Nephron (organoid): ENCODE measurements around the gene SPATC1L.

ENCODE experiments used
- H3K27ac Mint-ChIP-seq, 3 experiments: 2 replicates each; pipeline ENCODE4 v1.8.0; 2020; ENCODE audit warnings: mixed read lengths in 3 of 3, mild to moderate bottlenecking in 2 of 3, moderate library complexity in 1 of 3
- H3K27me3 Mint-ChIP-seq: 2 replicates; pipeline ENCODE4 v1.8.0; 2021; ENCODE audit warnings: low read depth, mild to moderate bottlenecking, moderate library complexity, mixed read lengths
- H3K36me3 Mint-ChIP-seq: 2 replicates; pipeline ENCODE4 v1.8.0; 2020; ENCODE audit warnings: low read depth, mixed read lengths
- H3K4me1 Mint-ChIP-seq: 2 replicates; pipeline ENCODE4 v1.8.0; 2020; ENCODE audit warnings: mixed read lengths
- H3K4me3 Mint-ChIP-seq, 3 experiments: 2 replicates each; pipeline ENCODE4 v1.8.0; 2020; ENCODE audit warnings: mild to moderate bottlenecking in 3 of 3, mixed read lengths in 3 of 3, moderate library complexity in 2 of 3
- H3K9me3 Mint-ChIP-seq: 2 replicates; pipeline ENCODE4 v1.8.0; 2020; ENCODE audit warnings: mixed read lengths
- CTCF ChIP-seq, 3 experiments: fragments of 200-600 bp; sonication (generic); IDR thresholded peaks; one replicate each; pipeline ENCODE4 v1.5.0; 2021; ENCODE audit warnings: antibody characterized with exemption in 3 of 3; ENCODE audit not compliant: unreplicated experiment in 3 of 3

The SPATC1L gene

DNA sequence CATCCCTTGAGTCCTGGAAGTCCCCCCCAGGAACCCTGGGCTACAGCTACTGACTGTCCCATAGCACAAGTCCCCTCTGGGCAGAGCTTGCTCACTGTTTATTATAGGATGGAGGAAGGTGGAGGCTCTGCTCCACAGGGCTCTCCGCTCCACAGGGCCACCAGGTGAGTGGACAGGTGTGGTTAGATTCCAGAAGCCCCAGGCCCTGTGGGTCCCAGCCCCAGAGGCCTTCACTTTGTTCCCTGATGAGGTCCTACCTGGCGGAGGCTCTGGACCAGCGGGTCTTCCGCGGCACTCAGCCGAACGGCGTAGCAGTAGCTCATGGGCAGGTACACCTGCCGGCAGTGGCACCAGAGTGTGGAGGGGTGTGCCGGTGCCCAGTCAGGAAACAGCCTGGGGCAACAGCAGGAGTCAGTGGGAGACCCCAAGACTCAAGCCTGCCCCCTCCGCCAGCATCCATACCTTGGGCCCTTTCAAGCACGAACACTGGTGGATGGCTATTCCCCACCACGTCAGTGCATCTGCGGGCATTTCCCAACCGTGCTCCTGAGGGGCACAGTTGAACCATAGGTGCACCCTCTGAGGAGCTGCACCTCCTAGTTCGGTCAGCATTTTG is 32.0 kb upstream of the SPATC1L start:
- Mint-ChIP-seq H3K27me3 (no peaks in the 10 kb centered on the region), H3K4me1 (no peaks in the 10 kb centered on the region), H3K27ac (no peak overlapping the region), H3K4me3 (no peak overlapping the region), H3K9me3 (no peaks in the 10 kb centered on the region), H3K36me3 (peaks cover 31% of the 10 kb centered on the region)
- no peak for TF ChIP-seq CTCF (IDR thresholded peaks at IDR 0.05; ENCODE audit: unreplicated experiment in 3 of 3)

- no peaks in the 10 kb centered on the region for H3K4me1 Mint-ChIP-seq
Observed at GRCh38 chr21:46215436-46216131, 31.3 kb upstream of the SPATC1L start.

DNA sequence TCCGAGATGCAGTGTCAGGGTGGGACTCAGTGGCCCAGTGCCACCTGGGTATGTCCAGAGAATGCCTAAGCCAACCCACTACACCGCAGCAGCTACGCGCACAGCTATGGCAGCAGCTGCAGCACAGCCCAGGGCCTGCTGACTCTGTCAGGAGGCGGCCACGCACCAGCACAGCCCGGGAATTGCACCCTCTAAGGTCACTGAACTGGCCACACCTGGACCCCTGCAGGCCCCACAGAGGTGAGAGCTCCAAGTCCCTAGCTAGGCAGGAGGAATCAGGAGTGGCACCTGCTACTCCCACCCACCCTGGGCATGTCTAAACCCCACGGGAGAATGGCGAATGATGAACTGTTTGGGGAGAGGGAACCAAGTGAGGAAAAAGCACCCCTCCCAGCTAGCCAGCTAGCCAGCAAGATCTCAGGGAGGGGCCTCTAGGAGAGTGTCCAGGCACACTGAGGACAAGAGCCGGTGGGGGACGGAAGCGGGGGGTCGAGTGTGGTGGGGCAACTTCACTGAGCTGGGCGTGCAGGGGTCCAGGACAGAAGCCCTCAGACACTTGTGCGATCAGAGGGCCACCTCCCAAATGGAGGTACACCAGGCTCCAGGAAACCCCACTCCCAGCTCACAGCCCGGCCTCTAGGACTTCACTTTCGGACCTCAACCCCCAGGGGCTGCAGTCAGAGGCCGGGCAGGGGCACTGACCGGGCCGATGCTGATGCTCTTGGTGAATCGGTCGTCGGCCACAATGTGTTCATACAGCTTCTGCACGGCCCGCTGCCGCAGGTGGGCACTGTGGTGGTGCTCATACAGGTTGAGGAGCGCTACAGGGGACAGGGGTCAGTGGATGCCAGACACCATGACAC is 30.4 kb upstream of the SPATC1L start:
- Mint-ChIP-seq H3K4me1 (no peaks in the 10 kb centered on the region), H3K9me3 (no peaks in the 10 kb centered on the region)
- no peak for TF ChIP-seq CTCF (IDR thresholded peaks at IDR 0.05; ENCODE audit: unreplicated experiment in 3 of 3)

More at GRCh38 chr21:46215436-46216131, 31.3 kb upstream of the SPATC1L start:
- TF ChIP-seq CTCF (IDR thresholded peaks at IDR 0.05; ENCODE audit: unreplicated experiment in 3 of 3) = no peak
- H3K27me3 Mint-ChIP-seq = no peaks in the 10 kb centered on the region
- H3K27ac Mint-ChIP-seq = no peak overlapping the region
- H3K4me3 Mint-ChIP-seq = no peak overlapping the region
- H3K9me3 Mint-ChIP-seq = no peaks in the 10 kb centered on the region
- peaks cover 28% of the 10 kb centered on the region for H3K36me3 Mint-ChIP-seq

DNA sequence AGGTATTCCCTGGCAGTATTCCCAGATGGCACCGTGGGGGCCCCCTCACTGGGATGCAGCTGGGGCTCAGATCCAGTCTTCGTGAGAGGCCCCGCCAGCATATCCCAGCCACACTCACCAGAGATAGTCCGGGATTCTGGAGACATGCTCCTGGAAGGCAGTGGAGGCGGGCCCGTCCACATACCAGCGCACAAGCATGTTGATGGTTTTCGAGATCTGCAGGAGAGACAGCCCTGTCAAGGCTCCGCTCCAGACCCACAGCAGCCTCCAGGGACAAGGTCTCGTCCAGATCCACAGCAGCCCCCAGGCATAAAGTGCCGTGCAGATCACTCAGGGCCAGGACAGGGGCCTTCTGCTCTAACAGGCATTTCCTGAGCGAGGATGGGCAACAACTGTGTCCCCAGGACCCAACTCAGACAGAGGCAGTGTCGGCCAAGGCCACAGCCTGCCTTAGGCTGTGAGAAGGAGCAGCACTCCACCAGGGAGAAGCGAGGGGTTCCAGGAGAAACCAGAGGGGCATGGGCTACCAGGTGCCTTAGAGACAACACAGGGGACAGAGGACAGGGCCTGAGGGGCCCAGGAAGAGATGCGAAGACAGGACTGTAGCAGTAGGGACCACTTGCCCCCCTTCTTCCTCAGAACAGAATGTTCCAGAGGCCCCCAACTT is 29.5 kb upstream of the SPATC1L start:
- no peaks in the 10 kb centered on the region for H3K27me3 Mint-ChIP-seq

More for the DNA sequence above, 30.4 kb upstream of the SPATC1L start:
- H3K27me3 Mint-ChIP-seq = no peaks in the 10 kb centered on the region
- no peak overlapping the region for H3K27ac Mint-ChIP-seq
- peaks cover 22% of the 10 kb centered on the region for H3K36me3 Mint-ChIP-seq
- no peak overlapping the region for H3K4me3 Mint-ChIP-seq

More for the DNA sequence above, 29.5 kb upstream of the SPATC1L start:
- Mint-ChIP-seq H3K36me3 (peaks cover 18% of the 10 kb centered on the region), H3K4me1 (no peaks in the 10 kb centered on the region), H3K27ac (no peak overlapping the region), H3K9me3 (no peaks in the 10 kb centered on the region), H3K4me3 (no peak overlapping the region)
- no peak for TF ChIP-seq CTCF (IDR thresholded peaks at IDR 0.05; ENCODE audit: unreplicated experiment in 3 of 3)
